Osteocyte (in vitro differentiated cells): ENCODE measurements around the gene ATXN7L3. TPM values are rescaled to one million over a fixed set of nuclear protein-coding genes. Genes with fewer than 3 reads are reported as not detected.
"Not testable (repeated sequence)": the region's sequence is repeated elsewhere in the genome, so short reads cannot be mapped to it uniquely, and the experiment has no call there.

ENCODE experiments used
- DNase-seq: peaks from one replicate; pipeline ENCODE4 v3.0.0; 2021; ENCODE audit warnings: mixed read lengths; ENCODE audit not compliant: unreplicated experiment; ENCODE audit errors: extremely low spot score
- H3K27ac Mint-ChIP-seq: one replicate; pipeline ENCODE4 v1.8.0; 2021; ENCODE audit warnings: mild to moderate bottlenecking, mixed read lengths; ENCODE audit not compliant: unreplicated experiment
- H3K27me3 Mint-ChIP-seq: one replicate; pipeline ENCODE4 v1.8.0; 2021; ENCODE audit warnings: mixed read lengths; ENCODE audit not compliant: unreplicated experiment
- H3K36me3 Mint-ChIP-seq: one replicate; pipeline ENCODE4 v1.8.0; 2021; ENCODE audit warnings: mixed read lengths; ENCODE audit not compliant: unreplicated experiment
- H3K4me1 Mint-ChIP-seq: one replicate; pipeline ENCODE4 v1.8.0; 2021; ENCODE audit warnings: mixed read lengths; ENCODE audit not compliant: unreplicated experiment
- H3K4me3 Mint-ChIP-seq: one replicate; pipeline ENCODE4 v1.8.0; 2021; ENCODE audit warnings: mild to moderate bottlenecking, moderate library complexity, mixed read lengths; ENCODE audit not compliant: unreplicated experiment
- H3K9me3 Mint-ChIP-seq: one replicate; pipeline ENCODE4 v1.8.0; 2021; ENCODE audit warnings: mixed read lengths; ENCODE audit not compliant: unreplicated experiment
- CTCF ChIP-seq: fragments of 200-600 bp; sonication (generic); IDR thresholded peaks from 2 replicates; pipeline ENCODE4 v1.5.0; 2021; ENCODE audit warnings: antibody characterized with exemption, mild to moderate bottlenecking, moderate library complexity
- microRNA-seq: library from miRNA; unstranded; fragments of <30 nt; microRNA quantifications from one replicate; pipeline ENCODE4 v1.1.0, GENCODE V29; 2020; ENCODE audit not compliant: unreplicated experiment
- total RNA-seq: library from RNA; stranded (reverse); gene quantifications from 2 replicates; pipeline ENCODE4 v1.2.1, GENCODE V29; 2021

The ATXN7L3 gene
- total RNA-seq, 1 donor from 2014 or later, result 89.0 TPM

- Mint-ChIP-seq H3K27ac (no peak overlapping the region), H3K27me3 (no peaks in the 10 kb centered on the region)
Measured at GRCh38 chr17:44147812-44148211, 51.9 kb downstream of the ATXN7L3 start.

GRCh38 chr17:44146375-44147346 lies 53.0 kb downstream of the ATXN7L3 start:
- TF ChIP-seq CTCF, result no peak
- H3K27me3 Mint-ChIP-seq, result no peaks in the 10 kb centered on the region
- no peak for DNase-seq
- no peaks in the 10 kb centered on the region for H3K9me3 Mint-ChIP-seq
- H3K36me3 Mint-ChIP-seq, result peaks cover 2% of the 10 kb centered on the region
- no peak overlapping the region for H3K4me3 Mint-ChIP-seq
- H3K27ac Mint-ChIP-seq, result no peak overlapping the region
- H3K4me1 Mint-ChIP-seq, result peaks cover 6% of the 10 kb centered on the region

More at GRCh38 chr17:44147812-44148211, 51.9 kb downstream of the ATXN7L3 start:
- H3K4me3 Mint-ChIP-seq, result no peak overlapping the region
- DNase-seq, result no peak
- TF ChIP-seq CTCF, result no peak
- no peaks in the 10 kb centered on the region for H3K4me1 Mint-ChIP-seq
- H3K9me3 Mint-ChIP-seq, result no peaks in the 10 kb centered on the region
- peaks cover 2% of the 10 kb centered on the region for H3K36me3 Mint-ChIP-seq

GRCh38 chr17:44144966-44145739 lies 54.5 kb downstream of the ATXN7L3 start:
- no peak overlapping the region for H3K4me3 Mint-ChIP-seq
- no peak for DNase-seq
- peaks cover 6% of the 10 kb centered on the region for H3K4me1 Mint-ChIP-seq
- no peak for TF ChIP-seq CTCF
- peaks cover 2% of the 10 kb centered on the region for H3K36me3 Mint-ChIP-seq
- no peaks in the 10 kb centered on the region for H3K9me3 Mint-ChIP-seq
- H3K27ac Mint-ChIP-seq, result no peak overlapping the region
- H3K27me3 Mint-ChIP-seq, result no peaks in the 10 kb centered on the region

GRCh38 chr17:44143921-44144320 lies 55.8 kb downstream of the ATXN7L3 start:
- not testable (repeated sequence) for H3K4me3 Mint-ChIP-seq, H3K27me3 Mint-ChIP-seq, DNase-seq, H3K36me3 Mint-ChIP-seq, H3K27ac Mint-ChIP-seq, H3K9me3 Mint-ChIP-seq, H3K4me1 Mint-ChIP-seq

Small RNA genes within 50 kb of the gene (microRNA-seq; reads per million reads assigned to microRNA genes)
- not detected for gene MIR6782

Other genes starting within 250 kb of the ATXN7L3 start
- not detected in 2 replicates for gene PYY, start 245.9 kb downstream of the ATXN7L3 start, total RNA-seq
- gene NAGS, start 195.3 kb downstream of the ATXN7L3 start, total RNA-seq, result 0.29 and 0.78 TPM in 2 replicates
- 21.7 and 23.6 TPM in 2 replicates for gene TMEM101, start 184.9 kb downstream of the ATXN7L3 start, total RNA-seq
- gene LSM12, start 133.2 kb downstream of the ATXN7L3 start, total RNA-seq, result 49.3 and 49.5 TPM in 2 replicates
- 60.3 TPM in 2 replicates for gene G6PC3, start 129.1 kb downstream of the ATXN7L3 start, total RNA-seq
- gene HDAC5, start 76.2 kb downstream of the ATXN7L3 start, total RNA-seq, result 42.0 and 44.4 TPM in 2 replicates
- 2.2 and 2.3 TPM in 2 replicates for gene HROB, start 58.0 kb downstream of the ATXN7L3 start, total RNA-seq
- not detected in 2 replicates for gene ASB16, start 29.2 kb downstream of the ATXN7L3 start, total RNA-seq
- 39.3 and 41.3 TPM in 2 replicates for gene TMUB2, start 12.9 kb downstream of the ATXN7L3 start, total RNA-seq
- gene UBTF, start 19.8 kb upstream of the ATXN7L3 start, total RNA-seq, result 96.9 and 99.0 TPM in 2 replicates
- not detected in 2 replicates for gene SLC4A1, start 68.3 kb upstream of the ATXN7L3 start, total RNA-seq
- gene RUNDC3A, start 108.7 kb upstream of the ATXN7L3 start, total RNA-seq, result 0.38 and 0.60 TPM in 2 replicates
- 109 and 122 TPM in 2 replicates for gene SLC25A39, start 124.9 kb upstream of the ATXN7L3 start, total RNA-seq
- 574 and 620 TPM in 2 replicates for gene GRN, start 145.4 kb upstream of the ATXN7L3 start, total RNA-seq
- gene FAM171A2, start 164.0 kb upstream of the ATXN7L3 start, total RNA-seq, result 26.1 and 26.9 TPM in 2 replicates
- 0.81 and 0.86 TPM in 2 replicates for gene ITGA2B, start 189.8 kb upstream of the ATXN7L3 start, total RNA-seq